ENCODE measurements around the gene DCLK2. TPM values are rescaled to one million over a fixed set of nuclear protein-coding genes. Genes with fewer than 3 reads are reported as not detected.

DCLK2 gene
- total and polyA plus RNA-seq, 2 of the 13 experiments (the other 11 are each of a cell fraction or from before 2014, with no cell fraction given), result not detected

GRCh38 chr4:150235317-150235716 lies 157.1 kb downstream of the DCLK2 start (continued):
- TF ChIP-seq ZNF616 (CRISPR knock-in tag; IDR thresholded peaks at IDR 0.05; ENCODE audit: low read depth) (no peak), MEIS2 (CRISPR knock-in tag; IDR thresholded peaks at IDR 0.05) (no peak), ELF3 (CRISPR knock-in tag; IDR thresholded peaks at IDR 0.05) (no peak), NFATC3 (CRISPR knock-in tag; IDR thresholded peaks at IDR 0.05) (no peak), RAD21 (CRISPR knock-in tag; IDR thresholded peaks at IDR 0.05) (no peak)

- Histone ChIP-seq H3K79me2 (ENCODE audit: insufficient read depth, low read length) (no peaks in the 10 kb centered on the region), H4K20me1 (ENCODE audit: insufficient read depth, low read length) (no peaks in the 10 kb centered on the region), H3K9me3 (ENCODE audit: low read length) (no peaks in the 10 kb centered on the region), H3K27me3 (ENCODE audit: control insufficient read depth in 1 of 2, insufficient read depth in 2 of 2, low read length in 2 of 2) (peaks cover 0 to 9% of the 10 kb centered on the region in 2 experiments; a peak in 2 of 5 replicates), H3K4me3 (replicated peaks in 1 of 3; ENCODE audit: insufficient read depth in 1 of 3, low read depth in 2 of 3, low read length in 3 of 3) (no peak overlapping the region), H3K9ac (ENCODE audit: insufficient read depth, low read depth, low read length) (no peak overlapping the region), H2AFZ (ENCODE audit: low read length) (no peak overlapping the region), H3K4me2 (ENCODE audit: low read depth, low read length) (no peak overlapping the region), H3K36me3 (replicated peaks in 1 of 2; ENCODE audit: control insufficient read depth in 1 of 2, insufficient read depth in 2 of 2, low read length in 2 of 2) (no peaks in the 10 kb centered on the region), H3K27ac (ENCODE audit: extremely low read length, insufficient read depth, low read length) (no peak overlapping the region), H3K4me1 (ENCODE audit: insufficient read depth, low read length) (no peaks in the 10 kb centered on the region)
- WGBS (ENCODE audit: low lambda C conversion rate), result 9% methylated on average over 6 of the region's 6 CpGs
- FAIRE-seq (no peak), ATAC-seq (no peak), DNase-seq (ENCODE audit: low spot score) (no peak)
- CTCF ChIA-PET (ENCODE audit: low intra/inter-chr PET ratio, low total read pairs), result no interaction called here
- TF ChIP-seq RBFOX2 (IDR thresholded peaks at IDR 0.05; ENCODE audit: low read depth, low read length) (no peak), HNRNPUL1 (IDR thresholded peaks at IDR 0.05; ENCODE audit: low read depth, low read length) (no peak), ZNF256 (CRISPR knock-in tag; conservative IDR thresholded peaks at IDR 0.05) (no peak)
- POLR2A ChIA-PET, result no interaction called here
- in situ Hi-C loops (cut with HindIII; ENCODE audit: extremely low pct_ligation_motif_present, low pct_unique_long_range_greater_than_20kb) (no loop called here), intact Hi-C loops (cut with micrococcal nuclease; ENCODE audit: unreplicated experiment) (no loop called here)
- no TSS peak for BruUV-seq (replicated peaks)
These were observed 157.6 kb downstream of the DCLK2 start for GRCh38 chr4:150235808-150236271.

- H3K4me2 ChIP-seq (ENCODE audit: low read depth, low read length), result no peak overlapping the region
- BruUV-seq (replicated peaks), result no TSS peak
- H3K27ac ChIP-seq (ENCODE audit: extremely low read length, insufficient read depth, low read length), result no peak overlapping the region
- CTCF ChIA-PET (ENCODE audit: low intra/inter-chr PET ratio, low total read pairs), result no interaction called here
- in situ Hi-C loops (cut with HindIII; ENCODE audit: extremely low pct_ligation_motif_present, low pct_unique_long_range_greater_than_20kb) (no loop called here), intact Hi-C loops (cut with micrococcal nuclease; ENCODE audit: unreplicated experiment) (no loop called here)
- H2AFZ ChIP-seq (ENCODE audit: low read length), result no peak overlapping the region
- H3K79me2 ChIP-seq (ENCODE audit: insufficient read depth, low read length), result no peaks in the 10 kb centered on the region
- no peaks in the 10 kb centered on the region for H3K4me1 ChIP-seq (ENCODE audit: insufficient read depth, low read length)
- no peaks in the 10 kb centered on the region for H3K36me3 ChIP-seq (replicated peaks in 1 of 2; ENCODE audit: control insufficient read depth in 1 of 2, insufficient read depth in 2 of 2, low read length in 2 of 2)
- no peaks in the 10 kb centered on the region for H3K9me3 ChIP-seq (ENCODE audit: low read length)
- DNase-seq (ENCODE audit: low spot score), result no peak
- no peaks in the 10 kb centered on the region for H4K20me1 ChIP-seq (ENCODE audit: insufficient read depth, low read length)
- no peak overlapping the region for H3K4me3 ChIP-seq (replicated peaks in 1 of 3; ENCODE audit: insufficient read depth in 1 of 3, low read depth in 2 of 3, low read length in 3 of 3)
- H3K27me3 ChIP-seq (ENCODE audit: control insufficient read depth in 1 of 2, insufficient read depth in 2 of 2, low read length in 2 of 2), result peaks cover 0 to 9% of the 10 kb centered on the region in 2 experiments; a peak in 2 of 5 replicates
- FAIRE-seq, result no peak
- no peak overlapping the region for H3K9ac ChIP-seq (ENCODE audit: insufficient read depth, low read depth, low read length)
- POLR2A ChIA-PET, result no interaction called here
- no peak for ATAC-seq
- TF ChIP-seq ZNF432 (CRISPR knock-in tag; IDR thresholded peaks at IDR 0.05; ENCODE audit: borderline replicate concordance) (no peak), ATF4 (CRISPR knock-in tag; IDR thresholded peaks at IDR 0.05) (no peak), KLF15 (CRISPR knock-in tag; IDR thresholded peaks at IDR 0.05; ENCODE audit: borderline replicate concordance) (no peak), ZBTB26 (CRISPR knock-in tag; IDR thresholded peaks at IDR 0.05; ENCODE audit: borderline replicate concordance) (no peak), HOMEZ (CRISPR knock-in tag; IDR thresholded peaks at IDR 0.05; ENCODE audit: low read depth) (no peak), ZNF558 (CRISPR knock-in tag; IDR thresholded peaks at IDR 0.05; ENCODE audit: borderline replicate concordance) (no peak), GLI4 (CRISPR knock-in tag; IDR thresholded peaks at IDR 0.05; ENCODE audit: borderline replicate concordance) (no peak)
These were observed 158.4 kb downstream of the DCLK2 start for GRCh38 chr4:150236626-150237025.
